Measurements from ENCODE around the gene SEBOX. TPM values are rescaled to one million over a fixed set of nuclear protein-coding genes. Genes with fewer than 3 reads are reported as not detected.

Gene SEBOX
- total RNA-seq, 1 donor from 2014 or later, result not detected

GRCh38 chr17:28406473-28406814 lies 41.4 kb upstream of the SEBOX start:
- H3K27ac Mint-ChIP-seq (ENCODE audit: unreplicated experiment), result no peak overlapping the region
- H3K4me1 Mint-ChIP-seq (ENCODE audit: low read depth), result peaks cover 21% of the 10 kb centered on the region
- H3K9me3 Mint-ChIP-seq (ENCODE audit: low read depth), result no peaks in the 10 kb centered on the region
- H3K4me3 Mint-ChIP-seq (ENCODE audit: unreplicated experiment), result peak overlapping the region; percentile 64
- TF ChIP-seq CTCF (IDR thresholded peaks at IDR 0.05), result no peak
- no peak for DNase-seq (ENCODE audit: low spot score)
- peaks cover 3% of the 10 kb centered on the region for H3K27me3 Mint-ChIP-seq (ENCODE audit: low read depth)
- H3K36me3 Mint-ChIP-seq (ENCODE audit: low read depth), result no peaks in the 10 kb centered on the region

GRCh38 chr17:28405632-28406472 lies 40.9 kb upstream of the SEBOX start, which contains the start of gene SLC46A1:
TSS of gene SLC46A1 (minus strand) at chr17:28406212. CDS start at chr17:28406114, 98 bp downstream.
- Mint-ChIP-seq H3K4me1 (ENCODE audit: low read depth) (peaks cover 21% of the 10 kb centered on the region), H3K4me3 (ENCODE audit: unreplicated experiment) (peak within 1 kb of the TSS; percentile 84), H3K9me3 (ENCODE audit: low read depth) (no peaks in the 10 kb centered on the region), H3K36me3 (ENCODE audit: low read depth) (no peaks in the 10 kb centered on the region), H3K27me3 (ENCODE audit: low read depth) (no peaks in the 10 kb centered on the region), H3K27ac (ENCODE audit: unreplicated experiment) (peak within 1 kb of the TSS; percentile 63)
- peak; percentile 22 for TF ChIP-seq CTCF (IDR thresholded peaks at IDR 0.05)
- DNase-seq (ENCODE audit: low spot score), result peak; percentile 80

DNA sequence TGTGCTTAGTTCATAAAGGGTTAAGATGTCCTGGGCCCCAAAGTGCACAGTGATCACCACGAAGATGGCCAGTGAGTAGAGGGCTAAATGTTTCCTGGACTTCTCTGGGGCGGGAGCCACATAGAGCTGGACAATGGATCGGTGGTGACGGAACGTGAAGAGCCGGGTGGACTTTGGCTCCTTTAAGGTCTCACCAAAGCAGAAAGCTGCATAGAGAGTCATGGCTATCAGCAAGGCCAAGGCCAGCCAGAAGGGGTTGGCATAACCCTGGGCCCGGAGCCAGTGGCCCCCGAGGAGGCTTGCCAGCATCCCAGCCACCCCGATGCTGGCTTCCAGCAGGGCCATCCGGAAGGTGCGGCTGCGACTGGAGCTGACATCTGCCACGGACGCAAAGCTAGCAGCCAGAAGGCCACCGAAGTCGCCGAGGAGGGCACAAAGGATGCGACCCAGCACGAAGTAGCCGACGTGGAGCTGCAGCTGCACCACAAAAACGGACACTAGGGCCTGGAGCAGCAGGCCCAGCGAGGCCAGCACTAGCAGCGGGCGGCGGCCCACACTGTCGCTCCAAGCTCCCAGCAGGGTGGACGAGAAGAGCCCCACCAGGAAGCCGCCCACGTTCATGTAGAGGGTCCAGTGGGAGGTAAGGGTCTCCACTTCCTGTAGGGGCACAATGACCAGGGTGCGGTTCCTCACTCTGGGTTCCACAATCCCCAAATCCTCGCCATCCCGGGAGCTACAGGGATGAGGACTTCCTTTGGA lies 40.0 kb upstream of the SEBOX start:
- no peaks in the 10 kb centered on the region for H3K9me3 Mint-ChIP-seq (ENCODE audit: low read depth)
- H3K4me1 Mint-ChIP-seq (ENCODE audit: low read depth), result peaks cover 21% of the 10 kb centered on the region
- no peak for TF ChIP-seq CTCF (IDR thresholded peaks at IDR 0.05)
- peak; percentile 76 for DNase-seq (ENCODE audit: low spot score)
- peak overlapping the region; percentile 63 for H3K27ac Mint-ChIP-seq (ENCODE audit: unreplicated experiment)
- no peaks in the 10 kb centered on the region for H3K27me3 Mint-ChIP-seq (ENCODE audit: low read depth)
- H3K36me3 Mint-ChIP-seq (ENCODE audit: low read depth), result no peaks in the 10 kb centered on the region
- peak overlapping the region; percentile 84 for H3K4me3 Mint-ChIP-seq (ENCODE audit: unreplicated experiment)

DNA sequence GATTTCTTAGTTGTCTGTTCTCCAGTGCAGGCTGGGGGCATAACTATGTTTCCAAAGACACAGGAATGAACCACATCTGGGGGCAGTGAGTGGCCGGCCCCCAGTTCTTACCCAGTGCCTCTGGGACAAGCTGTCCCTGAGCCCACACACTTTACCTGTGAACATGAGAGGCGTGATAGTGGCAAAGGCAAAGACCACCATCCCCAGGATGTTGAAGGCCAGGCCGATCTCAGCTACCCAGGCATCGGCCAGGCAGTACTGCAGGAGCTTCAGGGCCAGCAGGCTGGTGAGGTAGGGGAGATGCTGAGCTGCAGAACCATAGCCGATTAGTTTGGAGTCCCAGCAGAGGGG lies 39.4 kb upstream of the SEBOX start:
- no peaks in the 10 kb centered on the region for H3K9me3 Mint-ChIP-seq (ENCODE audit: low read depth)
- H3K27ac Mint-ChIP-seq (ENCODE audit: unreplicated experiment), result no peak overlapping the region
- peak overlapping the region; percentile 84 for H3K4me3 Mint-ChIP-seq (ENCODE audit: unreplicated experiment)
- no peaks in the 10 kb centered on the region for H3K27me3 Mint-ChIP-seq (ENCODE audit: low read depth)
- H3K36me3 Mint-ChIP-seq (ENCODE audit: low read depth), result no peaks in the 10 kb centered on the region
- no peak for TF ChIP-seq CTCF (IDR thresholded peaks at IDR 0.05)
- peaks cover 21% of the 10 kb centered on the region for H3K4me1 Mint-ChIP-seq (ENCODE audit: low read depth)
- DNase-seq (ENCODE audit: low spot score), result peak; percentile 59

DNA sequence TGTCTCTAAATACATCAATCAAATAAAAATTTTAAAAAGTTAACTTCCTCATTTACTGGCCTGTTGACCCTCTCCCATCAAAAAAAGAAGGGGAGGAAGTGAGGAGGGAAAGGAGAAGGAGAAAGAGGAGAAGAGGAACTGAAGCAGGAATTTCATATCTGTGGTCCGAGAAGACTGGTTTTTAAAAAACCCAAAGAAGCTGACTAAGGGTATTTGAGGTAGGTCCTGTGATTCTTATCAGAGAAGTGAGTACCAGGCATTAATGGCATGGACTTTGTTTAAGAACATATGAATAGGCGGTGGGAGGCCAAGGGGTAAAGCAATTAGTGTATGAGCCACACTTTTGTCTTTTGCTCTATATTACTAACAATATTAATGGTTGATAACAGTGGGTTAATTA lies 39.0 kb upstream of the SEBOX start:
- DNase-seq (ENCODE audit: low spot score), result no peak
- TF ChIP-seq CTCF (IDR thresholded peaks at IDR 0.05), result no peak
- Mint-ChIP-seq H3K9me3 (ENCODE audit: low read depth) (no peaks in the 10 kb centered on the region), H3K27ac (ENCODE audit: unreplicated experiment) (no peak overlapping the region), H3K36me3 (ENCODE audit: low read depth) (no peaks in the 10 kb centered on the region), H3K27me3 (ENCODE audit: low read depth) (no peaks in the 10 kb centered on the region), H3K4me3 (ENCODE audit: unreplicated experiment) (no peak overlapping the region), H3K4me1 (ENCODE audit: low read depth) (peaks cover 21% of the 10 kb centered on the region)

All from chondrocyte (in vitro differentiated cells).